ENCODE data around the gene DYTN. TPM values are rescaled to one million over a fixed set of nuclear protein-coding genes. Genes with fewer than 3 reads are reported as not detected.

DYTN gene
- total and polyA plus RNA-seq, 5 donors from 2014 or later: not detected

GRCh38 chr2:206626108-206626507 lies 92.1 kb downstream of the DYTN start:
- Mint-ChIP-seq H3K36me3 (no peaks in the 10 kb centered on the region), H3K9me3 (peaks cover 0 to 9% (median 0%) of the 10 kb centered on the region in 7 donors), H3K27me3 (peaks cover 5% of the 10 kb centered on the region), H3K27ac (no peak overlapping the region), H3K4me3 (no peak overlapping the region), H3K4me1 (no peaks in the 10 kb centered on the region)
- Histone ChIP-seq H3K27ac (ENCODE audit: insufficient read depth, low read length, poor library complexity, severe bottlenecking) (no peak overlapping the region), H3K36me3 (ENCODE audit: control insufficient read depth, insufficient read depth, low read length) (no peaks in the 10 kb centered on the region), H3K4me1 (ENCODE audit: control insufficient read depth, insufficient read depth, low read length, poor library complexity, severe bottlenecking) (no peaks in the 10 kb centered on the region), H3K4me3 (ENCODE audit: low read depth, low read length) (no peak overlapping the region), H3K9me3 (ENCODE audit: control insufficient read depth in 2 of 2, low read length in 2 of 2) (no peaks in the 10 kb centered on the region), H3K27me3 (ENCODE audit: control insufficient read depth, insufficient read depth, low read length) (no peaks in the 10 kb centered on the region)
- DNase-seq: no peak
- no peak for ATAC-seq (ENCODE audit: low read depth in 2 of 2)

- DNase-seq (no peak), ATAC-seq (ENCODE audit: low read depth in 2 of 2) (no peak)
- Mint-ChIP-seq H3K4me1 (no peaks in the 10 kb centered on the region), H3K9me3 (peaks cover 0 to 4% (median 0%) of the 10 kb centered on the region in 7 donors), H3K4me3 (no peak overlapping the region), H3K27ac (no peak overlapping the region), H3K36me3 (no peaks in the 10 kb centered on the region), H3K27me3 (peaks cover 14% of the 10 kb centered on the region)
- no peak overlapping the region for H3K27ac ChIP-seq (ENCODE audit: insufficient read depth, low read length, poor library complexity, severe bottlenecking)
- no peaks in the 10 kb centered on the region for H3K27me3 ChIP-seq (ENCODE audit: control insufficient read depth, insufficient read depth, low read length)
- H3K36me3 ChIP-seq (ENCODE audit: control insufficient read depth, insufficient read depth, low read length): no peaks in the 10 kb centered on the region
- no peaks in the 10 kb centered on the region for H3K9me3 ChIP-seq (ENCODE audit: control insufficient read depth in 2 of 2, low read length in 2 of 2)
- no peak overlapping the region for H3K4me3 ChIP-seq (ENCODE audit: low read depth, low read length)
- no peaks in the 10 kb centered on the region for H3K4me1 ChIP-seq (ENCODE audit: control insufficient read depth, insufficient read depth, low read length, poor library complexity, severe bottlenecking)
Measured at GRCh38 chr2:206619011-206619410, 99.2 kb downstream of the DYTN start.

DNA sequence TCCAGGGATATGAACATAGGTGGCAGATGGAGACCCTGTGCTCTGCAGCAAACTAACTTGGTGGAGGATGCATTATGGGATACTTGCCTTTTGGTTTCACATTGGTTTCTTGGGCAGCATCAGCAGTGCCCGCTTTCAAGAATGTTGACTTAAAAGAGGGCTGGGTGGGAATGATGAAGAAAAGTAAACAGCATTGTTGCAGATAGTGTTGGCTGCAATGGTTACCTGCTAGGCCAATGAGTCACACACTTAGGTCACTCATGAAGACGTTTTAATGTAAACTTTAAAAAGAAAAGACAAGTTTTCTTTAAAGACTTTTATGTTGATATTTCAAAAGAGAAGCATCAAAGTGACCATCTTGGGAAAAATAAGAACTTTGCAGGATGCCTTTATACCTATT lies 102.0 kb downstream of the DYTN start:
- no peaks in the 10 kb centered on the region for H3K36me3 Mint-ChIP-seq
- no peaks in the 10 kb centered on the region for H3K4me1 Mint-ChIP-seq
- H3K4me3 Mint-ChIP-seq: no peak overlapping the region
- Histone ChIP-seq H3K9me3 (ENCODE audit: control insufficient read depth in 2 of 2, low read length in 2 of 2) (no peaks in the 10 kb centered on the region), H3K4me1 (ENCODE audit: control insufficient read depth, insufficient read depth, low read length, poor library complexity, severe bottlenecking) (no peaks in the 10 kb centered on the region), H3K27me3 (ENCODE audit: control insufficient read depth, insufficient read depth, low read length) (no peaks in the 10 kb centered on the region), H3K36me3 (ENCODE audit: control insufficient read depth, insufficient read depth, low read length) (no peaks in the 10 kb centered on the region), H3K4me3 (ENCODE audit: low read depth, low read length) (no peak overlapping the region), H3K27ac (ENCODE audit: insufficient read depth, low read length, poor library complexity, severe bottlenecking) (no peak overlapping the region)
- peaks cover 0 to 4% (median 0%) of the 10 kb centered on the region in 7 donors for H3K9me3 Mint-ChIP-seq
- ATAC-seq (ENCODE audit: low read depth in 2 of 2) (no peak), DNase-seq (no peak)
- H3K27ac Mint-ChIP-seq: no peak overlapping the region
- H3K27me3 Mint-ChIP-seq: peaks cover 9% of the 10 kb centered on the region

GRCh38 chr2:206615417-206616089 lies 102.6 kb downstream of the DYTN start:
- H3K9me3 Mint-ChIP-seq: peaks cover 0 to 4% (median 0%) of the 10 kb centered on the region in 7 donors
- Histone ChIP-seq H3K36me3 (ENCODE audit: control insufficient read depth, insufficient read depth, low read length) (no peaks in the 10 kb centered on the region), H3K4me3 (ENCODE audit: low read depth, low read length) (no peak overlapping the region), H3K27ac (ENCODE audit: insufficient read depth, low read length, poor library complexity, severe bottlenecking) (no peak overlapping the region), H3K9me3 (ENCODE audit: control insufficient read depth in 2 of 2, low read length in 2 of 2) (no peaks in the 10 kb centered on the region), H3K4me1 (ENCODE audit: control insufficient read depth, insufficient read depth, low read length, poor library complexity, severe bottlenecking) (no peaks in the 10 kb centered on the region), H3K27me3 (ENCODE audit: control insufficient read depth, insufficient read depth, low read length) (no peaks in the 10 kb centered on the region)
- H3K36me3 Mint-ChIP-seq: no peaks in the 10 kb centered on the region
- ATAC-seq (ENCODE audit: low read depth in 2 of 2): no peak
- DNase-seq: no peak
- no peak overlapping the region for H3K27ac Mint-ChIP-seq
- no peaks in the 10 kb centered on the region for H3K4me1 Mint-ChIP-seq
- no peak overlapping the region for H3K4me3 Mint-ChIP-seq
- H3K27me3 Mint-ChIP-seq: peaks cover 9% of the 10 kb centered on the region

DNA sequence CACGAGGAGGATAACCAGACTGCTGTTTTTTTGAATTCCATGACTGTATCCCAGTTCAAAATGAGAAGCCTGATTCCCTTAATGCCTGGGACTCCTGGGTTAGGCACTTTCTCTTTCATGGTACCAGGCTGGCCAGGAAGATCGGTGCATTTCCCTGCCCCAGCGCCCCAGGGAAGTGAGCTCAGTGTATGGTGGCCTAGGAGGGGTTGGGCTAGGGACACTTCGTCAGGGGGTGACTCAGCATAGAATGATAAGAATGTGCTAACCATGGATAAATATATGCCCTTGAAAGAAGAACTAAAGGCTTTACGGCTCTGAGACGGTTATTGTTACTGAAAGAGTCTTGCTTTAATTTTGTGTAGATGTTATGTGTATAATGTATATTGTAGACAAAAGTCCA lies 103.4 kb downstream of the DYTN start:
- no peak overlapping the region for H3K4me3 Mint-ChIP-seq
- Histone ChIP-seq H3K4me3 (ENCODE audit: low read depth, low read length) (no peak overlapping the region), H3K36me3 (ENCODE audit: control insufficient read depth, insufficient read depth, low read length) (no peaks in the 10 kb centered on the region), H3K27me3 (ENCODE audit: control insufficient read depth, insufficient read depth, low read length) (no peaks in the 10 kb centered on the region), H3K4me1 (ENCODE audit: control insufficient read depth, insufficient read depth, low read length, poor library complexity, severe bottlenecking) (no peaks in the 10 kb centered on the region), H3K9me3 (ENCODE audit: control insufficient read depth in 2 of 2, low read length in 2 of 2) (no peaks in the 10 kb centered on the region), H3K27ac (ENCODE audit: insufficient read depth, low read length, poor library complexity, severe bottlenecking) (no peak overlapping the region)
- H3K4me1 Mint-ChIP-seq: peaks cover 0 to 3% (median 0%) of the 10 kb centered on the region in 4 donors
- peaks cover 9% of the 10 kb centered on the region for H3K27me3 Mint-ChIP-seq
- H3K27ac Mint-ChIP-seq: no peak overlapping the region
- no peak for ATAC-seq (ENCODE audit: low read depth in 2 of 2)
- H3K9me3 Mint-ChIP-seq: peaks cover 0 to 4% (median 0%) of the 10 kb centered on the region in 7 donors
- DNase-seq: no peak
- no peaks in the 10 kb centered on the region for H3K36me3 Mint-ChIP-seq

- Mint-ChIP-seq H3K27ac (peak overlapping the region in 1 of 3 donors; percentile 34), H3K36me3 (no peaks in the 10 kb centered on the region), H3K4me1 (peaks cover 0 to 4% (median 0%) of the 10 kb centered on the region in 4 donors), H3K9me3 (peaks cover 0 to 2% (median 0%) of the 10 kb centered on the region in 7 donors), H3K27me3 (peaks cover 4% of the 10 kb centered on the region), H3K4me3 (no peak overlapping the region)
- H3K4me3 ChIP-seq (ENCODE audit: low read depth, low read length): no peak overlapping the region
- no peaks in the 10 kb centered on the region for H3K4me1 ChIP-seq (ENCODE audit: control insufficient read depth, insufficient read depth, low read length, poor library complexity, severe bottlenecking)
- DNase-seq (no peak), ATAC-seq (ENCODE audit: low read depth in 2 of 2) (no peak)
- H3K36me3 ChIP-seq (ENCODE audit: control insufficient read depth, insufficient read depth, low read length): no peaks in the 10 kb centered on the region
- H3K27me3 ChIP-seq (ENCODE audit: control insufficient read depth, insufficient read depth, low read length): no peaks in the 10 kb centered on the region
- H3K9me3 ChIP-seq (ENCODE audit: control insufficient read depth in 2 of 2, low read length in 2 of 2): no peaks in the 10 kb centered on the region
- H3K27ac ChIP-seq (ENCODE audit: insufficient read depth, low read length, poor library complexity, severe bottlenecking): no peak overlapping the region
Measured at GRCh38 chr2:206611736-206612135, 106.5 kb downstream of the DYTN start.

DNA sequence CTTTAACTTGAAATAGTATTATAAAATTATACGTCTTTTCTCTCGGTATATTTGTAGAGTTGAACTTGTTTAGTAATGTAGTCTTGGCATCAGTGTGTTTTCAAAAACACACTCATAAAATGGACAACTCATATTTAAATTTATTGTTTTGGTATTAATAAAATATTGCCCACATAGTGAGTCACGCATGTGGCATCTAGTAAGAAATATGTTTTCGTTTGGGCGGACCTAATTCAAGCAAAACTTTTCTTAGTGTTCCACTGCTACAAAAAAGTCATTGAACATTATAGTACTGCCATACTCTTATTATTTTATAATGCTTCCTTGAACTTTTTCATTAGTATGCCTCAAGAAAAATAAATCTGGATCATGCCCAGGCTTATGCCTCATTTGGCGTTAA lies 107.0 kb downstream of the DYTN start:
- H3K4me1 Mint-ChIP-seq: peaks cover 0 to 4% (median 0%) of the 10 kb centered on the region in 4 donors
- no peaks in the 10 kb centered on the region for H3K36me3 Mint-ChIP-seq
- Histone ChIP-seq H3K27me3 (ENCODE audit: control insufficient read depth, insufficient read depth, low read length) (no peaks in the 10 kb centered on the region), H3K4me3 (ENCODE audit: low read depth, low read length) (no peak overlapping the region), H3K9me3 (ENCODE audit: control insufficient read depth in 2 of 2, low read length in 2 of 2) (no peaks in the 10 kb centered on the region), H3K27ac (ENCODE audit: insufficient read depth, low read length, poor library complexity, severe bottlenecking) (no peak overlapping the region), H3K4me1 (ENCODE audit: control insufficient read depth, insufficient read depth, low read length, poor library complexity, severe bottlenecking) (no peaks in the 10 kb centered on the region), H3K36me3 (ENCODE audit: control insufficient read depth, insufficient read depth, low read length) (no peaks in the 10 kb centered on the region)
- peaks cover 0 to 2% (median 0%) of the 10 kb centered on the region in 7 donors for H3K9me3 Mint-ChIP-seq
- DNase-seq (no peak), ATAC-seq (ENCODE audit: low read depth in 2 of 2) (no peak)
- no peak overlapping the region for H3K27ac Mint-ChIP-seq
- no peak overlapping the region for H3K4me3 Mint-ChIP-seq
- H3K27me3 Mint-ChIP-seq: peaks cover 4% of the 10 kb centered on the region

DNA sequence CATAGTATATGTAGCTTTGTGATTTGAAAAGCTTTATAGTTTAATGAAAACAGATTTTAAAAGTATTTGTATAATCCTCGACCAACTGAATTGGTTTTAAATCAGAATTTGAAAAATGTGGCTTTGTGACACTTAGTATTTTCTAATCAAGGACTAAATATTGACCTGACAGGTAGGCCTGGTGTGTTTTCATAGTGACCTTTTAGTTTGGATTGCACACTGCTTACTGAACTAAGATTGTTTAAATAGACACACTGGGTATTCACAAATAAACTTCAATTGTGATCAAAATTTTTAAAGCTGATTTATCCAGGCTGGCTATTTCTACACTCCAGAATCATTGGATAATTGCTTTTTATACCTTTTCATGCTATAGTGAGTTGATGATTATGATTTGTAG lies 107.7 kb downstream of the DYTN start:
- ATAC-seq (ENCODE audit: low read depth in 2 of 2) (no peak), DNase-seq (no peak)
- Histone ChIP-seq H3K9me3 (ENCODE audit: control insufficient read depth in 2 of 2, low read length in 2 of 2) (no peaks in the 10 kb centered on the region), H3K27me3 (ENCODE audit: control insufficient read depth, insufficient read depth, low read length) (no peaks in the 10 kb centered on the region), H3K4me3 (ENCODE audit: low read depth, low read length) (no peak overlapping the region), H3K36me3 (ENCODE audit: control insufficient read depth, insufficient read depth, low read length) (no peaks in the 10 kb centered on the region), H3K27ac (ENCODE audit: insufficient read depth, low read length, poor library complexity, severe bottlenecking) (no peak overlapping the region), H3K4me1 (ENCODE audit: control insufficient read depth, insufficient read depth, low read length, poor library complexity, severe bottlenecking) (no peaks in the 10 kb centered on the region)
- H3K4me3 Mint-ChIP-seq: no peak overlapping the region
- peaks cover 0 to 2% (median 0%) of the 10 kb centered on the region in 7 donors for H3K9me3 Mint-ChIP-seq
- peaks cover 4% of the 10 kb centered on the region for H3K27me3 Mint-ChIP-seq
- peaks cover 0 to 4% (median 0%) of the 10 kb centered on the region in 4 donors for H3K4me1 Mint-ChIP-seq
- no peak overlapping the region for H3K27ac Mint-ChIP-seq
- H3K36me3 Mint-ChIP-seq: no peaks in the 10 kb centered on the region

Measured in CD4-positive, CD25-positive, alpha-beta regulatory T cell (primary cell).